Stomach (tissue), 4 donors: ENCODE measurements around the gene GLB1L2.

Source experiments
- EP300 ChIP-seq: sonication (generic); formaldehyde crosslinking; IDR thresholded peaks from one replicate; pipeline ENCODE4 v1.6.1; 2017; ENCODE audit warnings: antibody characterized with exemption
- TF ChIP-seq, protein P1 (sequence below), 7 experiments: fragments of 450-650 bp in 4 of 7; fragments of 200-600 bp in 3 of 7; sonication (generic) in 3 of 7; IDR thresholded peaks; one replicate each; pipeline ENCODE4 v1.5.1; 2016 to 2019; ENCODE audit warnings: antibody characterized with exemption in 7 of 7, control low read depth in 2 of 7, mild to moderate bottlenecking in 1 of 7

DNA sequence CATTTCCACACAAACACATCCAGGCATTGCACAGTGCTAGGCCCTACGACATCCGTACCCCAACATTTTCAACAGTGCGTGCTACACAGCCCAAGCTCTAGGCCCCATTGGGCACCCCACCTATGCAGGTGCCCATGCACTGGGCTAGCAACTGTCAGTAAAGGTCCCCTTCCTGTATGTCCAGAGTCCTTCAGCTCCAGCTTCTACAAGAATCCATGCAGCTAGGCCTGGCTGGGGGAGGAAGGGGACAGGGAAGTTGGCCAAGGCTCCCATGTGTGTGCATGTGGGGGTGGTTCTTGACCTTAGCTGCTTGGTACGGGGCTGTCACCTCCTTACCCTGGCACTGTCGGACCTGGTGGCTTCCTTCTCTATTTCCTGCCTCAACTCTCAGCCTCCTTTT, 79.0 kb downstream of the GLB1L2 start:
- TF ChIP-seq, protein P1, sequence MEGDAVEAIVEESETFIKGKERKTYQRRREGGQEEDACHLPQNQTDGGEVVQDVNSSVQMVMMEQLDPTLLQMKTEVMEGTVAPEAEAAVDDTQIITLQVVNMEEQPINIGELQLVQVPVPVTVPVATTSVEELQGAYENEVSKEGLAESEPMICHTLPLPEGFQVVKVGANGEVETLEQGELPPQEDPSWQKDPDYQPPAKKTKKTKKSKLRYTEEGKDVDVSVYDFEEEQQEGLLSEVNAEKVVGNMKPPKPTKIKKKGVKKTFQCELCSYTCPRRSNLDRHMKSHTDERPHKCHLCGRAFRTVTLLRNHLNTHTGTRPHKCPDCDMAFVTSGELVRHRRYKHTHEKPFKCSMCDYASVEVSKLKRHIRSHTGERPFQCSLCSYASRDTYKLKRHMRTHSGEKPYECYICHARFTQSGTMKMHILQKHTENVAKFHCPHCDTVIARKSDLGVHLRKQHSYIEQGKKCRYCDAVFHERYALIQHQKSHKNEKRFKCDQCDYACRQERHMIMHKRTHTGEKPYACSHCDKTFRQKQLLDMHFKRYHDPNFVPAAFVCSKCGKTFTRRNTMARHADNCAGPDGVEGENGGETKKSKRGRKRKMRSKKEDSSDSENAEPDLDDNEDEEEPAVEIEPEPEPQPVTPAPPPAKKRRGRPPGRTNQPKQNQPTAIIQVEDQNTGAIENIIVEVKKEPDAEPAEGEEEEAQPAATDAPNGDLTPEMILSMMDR (IDR thresholded peaks at IDR 0.05) = no peak
- no peak for TF ChIP-seq EP300
